Ovary (tissue), 9 donors: ENCODE results near the gene JAK1. TPM values are rescaled to one million over a fixed set of nuclear protein-coding genes. Genes with fewer than 3 reads are reported as not detected.

Experiments
- DNase-seq, 5 donors: peaks; one replicate each; pipeline ENCODE4 v3.0.0-alpha.2; 2019 to 2020
- H3K27ac ChIP-seq, 2 donors: fragments of 200-600 bp; one replicate each; pipeline versions ENCODE4 v1.5.1 to v1.8.0; 2019 to 2022
- H3K27me3 ChIP-seq: fragments of 200-600 bp; one replicate; pipeline ENCODE4 v1.8.0; 2022
- H3K36me3 ChIP-seq: fragments of 200-600 bp; sonication (generic); one replicate; pipeline ENCODE4 v1.5.1; 2019
- H3K4me1 ChIP-seq: one replicate; pipeline ENCODE4 v1.8.1; 2013; ENCODE audit warnings: mild to moderate bottlenecking, moderate library complexity; ENCODE audit not compliant: insufficient read depth
- H3K4me3 ChIP-seq: fragments of 200-600 bp; sonication (generic); one replicate; pipeline ENCODE4 v1.5.1; 2017
- H3K9me3 ChIP-seq, 2 donors: fragments of 200-600 bp in 1 of 2; sonication (generic) in 1 of 2; one replicate each; pipeline versions ENCODE4 v1.5.1 to v1.8.1; 2013 to 2019; ENCODE audit warnings: mild to moderate bottlenecking in 1 of 2, moderate library complexity in 1 of 2
- CTCF ChIP-seq, 3 donors: fragments of 450-650 bp in 2 of 3; fragments of 200-600 bp in 1 of 3; IDR thresholded peaks; one replicate each; pipeline versions ENCODE4 v1.5.1 to v1.8.0; 2016 to 2022; ENCODE audit warnings: antibody characterized with exemption in 3 of 3, mild to moderate bottlenecking in 1 of 3
- EP300 ChIP-seq: sonication (generic); formaldehyde crosslinking; IDR thresholded peaks from one replicate; pipeline ENCODE4 v1.6.1; 2017; ENCODE audit warnings: antibody characterized with exemption
- POLR2A ChIP-seq: fragments of 450-650 bp; IDR thresholded peaks from one replicate; pipeline ENCODE4 v1.6.1; 2017; ENCODE audit warnings: antibody characterized with exemption, mild to moderate bottlenecking, moderate library complexity
- WGBS, 3 donors: extraction: QIAGEN DNeasy Blood & Tissue Kit in 1 of 3; methylation state at CpG; one replicate each; pipeline versions ENCODE4 v1.1.5 to v1.1.7; 2013 to 2017; 5-methylcytosine and 5-hydroxymethylcytosine counted together
- intact Hi-C, 4 donors: fragments of 100-400 bp; cut with DNase I; formaldehyde crosslinking; loops; one replicate each; pipeline versions ENCODE4 v1.11.0 to v1.15.1; 2022 to 2023
- polyA plus RNA-seq, 2 donors: library from polyadenylated mRNA; stranded (reverse); fragments of 200-250 nt in 1 of 2; fragments of 350-450 nt in 1 of 2; fragmentation: Illumina TruSeq in 1 of 2; extraction: RNeasy Lipid Tissue Mini Kit (QIAGEN cat#74804) in 1 of 2; gene quantifications; one replicate each; pipeline ENCODE4 v1.2.3, GENCODE V29; 2013 to 2014
- total RNA-seq, 7 donors: library from RNA; depleted of rRNA in 2 of 7; stranded (reverse); fragments of >200 nt in 2 of 7; fragmentation: NEBNext Ultra II Directional in 3 of 7; extraction: Animal tissue kit (Norgen Biotek cat#: 25700) in 3 of 7; gene quantifications; one replicate each; pipeline versions ENCODE4 v1.1.0 to v1.2.4, GENCODE V29; 2016 to 2023
- donor health status: DM: no; HTN: no; CAD: no; lungs with moderate emphysema.
- donor health status: DM: no; HTN: no; CAD: no.
- donor health status: Bipolar disorder and iron deficiency.
- donor health status: DM: yes; HTN: yes; CAD: no.
- donor health status: DM: no; HTN: no; CAD: no.
- donor health status: DM: yes; HTN: yes; CAD: no.

JAK1 gene
- total and polyA plus RNA-seq, 9 donors, result 50.9 to 169 (median 127) TPM

- Histone ChIP-seq H3K36me3 (no peaks in the 10 kb centered on the region), H3K4me1 (peaks cover 1% of the 10 kb centered on the region), H3K27ac (no peak overlapping the region), H3K9me3 (no peaks in the 10 kb centered on the region), H3K4me3 (no peak overlapping the region), H3K27me3 (no peaks in the 10 kb centered on the region)
- 91 to 93% (median 91%) methylated on average over 12 of the region's 12 CpGs for WGBS, 3 donors
- no peak for TF ChIP-seq EP300
- no peak for TF ChIP-seq CTCF (IDR thresholded peaks at IDR 0.05)
- TF ChIP-seq POLR2A, result no peak
- no peak for DNase-seq
- intact Hi-C loops, result no loop called here
Measured at GRCh38 chr1:64878931-64879611, 87.3 kb downstream of the JAK1 start.

- TF ChIP-seq CTCF (IDR thresholded peaks at IDR 0.05), result no peak
- TF ChIP-seq EP300, result no peak
- no peak for TF ChIP-seq POLR2A
- no peak for DNase-seq
- Histone ChIP-seq H3K9me3 (no peaks in the 10 kb centered on the region), H3K36me3 (no peaks in the 10 kb centered on the region), H3K27ac (no peak overlapping the region), H3K4me1 (peaks cover 1% of the 10 kb centered on the region), H3K27me3 (no peaks in the 10 kb centered on the region), H3K4me3 (no peak overlapping the region)
- intact Hi-C loops, result no loop called here
Measured at GRCh38 chr1:64878090-64878489, 88.3 kb downstream of the JAK1 start.

- H3K4me1 ChIP-seq, result peaks cover 1% of the 10 kb centered on the region
- TF ChIP-seq CTCF (IDR thresholded peaks at IDR 0.05), result no peak
- no peak for TF ChIP-seq EP300
- TF ChIP-seq POLR2A, result no peak
- no peaks in the 10 kb centered on the region for H3K27me3 ChIP-seq
- H3K27ac ChIP-seq, result no peak overlapping the region
- intact Hi-C loops, result no loop called here
- H3K4me3 ChIP-seq, result no peak overlapping the region
- H3K36me3 ChIP-seq, result no peaks in the 10 kb centered on the region
- no peak for DNase-seq
- 85 to 94% (median 88%) methylated on average over 1 of the region's 1 CpG for WGBS, 3 donors
- no peaks in the 10 kb centered on the region for H3K9me3 ChIP-seq
Measured at GRCh38 chr1:64877598-64877997, 88.8 kb downstream of the JAK1 start.

- no peak overlapping the region for H3K4me3 ChIP-seq
- H3K27me3 ChIP-seq, result no peaks in the 10 kb centered on the region
- TF ChIP-seq POLR2A (no peak), EP300 (no peak)
- no peak overlapping the region for H3K27ac ChIP-seq
- no peak for DNase-seq
- peaks cover 1% of the 10 kb centered on the region for H3K4me1 ChIP-seq
- intact Hi-C loops, result no loop called here
- H3K36me3 ChIP-seq, result no peaks in the 10 kb centered on the region
- no peaks in the 10 kb centered on the region for H3K9me3 ChIP-seq
- 91 to 95% (median 94%) methylated on average over 2 of the region's 2 CpGs for WGBS, 3 donors
Measured at GRCh38 chr1:64877151-64877550, 89.2 kb downstream of the JAK1 start.

- no peak for DNase-seq
- WGBS, 3 donors, result 88 to 91% (median 91%) methylated on average over 6 of the region's 6 CpGs
- H3K27me3 ChIP-seq, result no peaks in the 10 kb centered on the region
- H3K36me3 ChIP-seq, result no peaks in the 10 kb centered on the region
- TF ChIP-seq POLR2A, result no peak
- TF ChIP-seq CTCF (IDR thresholded peaks at IDR 0.05), result no peak
- TF ChIP-seq EP300, result no peak
- no peaks in the 10 kb centered on the region for H3K9me3 ChIP-seq
- H3K4me3 ChIP-seq, result no peak overlapping the region
- no peak overlapping the region for H3K27ac ChIP-seq
- peaks cover under 1% of the 10 kb centered on the region for H3K4me1 ChIP-seq
- intact Hi-C loops, result no loop called here
Measured at GRCh38 chr1:64875606-64876005, 90.7 kb downstream of the JAK1 start.
